H1 (cell line): ENCODE results near the gene SLC7A5. TPM values are rescaled to one million over a fixed set of nuclear protein-coding genes. Genes with fewer than 3 reads are reported as not detected.

Source experiments
- CTCF ChIA-PET: fragments of 300-600 bp; sonication (Branson Sonifier 250); formaldehyde crosslinking; loops from one replicate; lab custom pipeline; 2021; ENCODE audit not compliant: partially characterized antibody; lab: Charles Lee
- POLR2A ChIA-PET: fragments of 300-600 bp; sonication (Branson Sonifier 250); formaldehyde crosslinking; loops from one replicate; lab custom pipeline; 2021; ENCODE audit warnings: inconsistent platforms; ENCODE audit not compliant: partially characterized antibody; lab: Charles Lee
- DNase-seq, 2 experiments: peaks; one replicate each; pipeline versions ENCODE4 v3.0.0 to v3.0.0-alpha.2; 2010 to 2022; ENCODE audit warnings: low spot score in 2 of 2, low read depth in 1 of 2, mixed read lengths in 1 of 2
- FAIRE-seq: peaks from 2 replicates; lab custom pipeline; 2011; peaks lifted over from hg19 to GRCh38; lab: Jason Lieb, UNC
- H2AFZ ChIP-seq: 2 replicates; pipeline ENCODE4 v1.8.1; 2012; ENCODE audit warnings: low read length, inconsistent platforms
- H2AK5ac ChIP-seq: 2 replicates; pipeline ENCODE4 v1.6.1; 2013; ENCODE audit warnings: low read depth, low read length
- H2BK120ac ChIP-seq: replicated peaks from 2 replicates; pipeline ENCODE3; 2013; ENCODE audit warnings: low read depth, low read length, inconsistent platforms
- H2BK12ac ChIP-seq: 2 replicates; pipeline ENCODE4 v1.6.1; 2013; ENCODE audit warnings: low read depth, low read length
- H2BK15ac ChIP-seq: 2 replicates; pipeline ENCODE4 v1.6.1; 2013; ENCODE audit warnings: low read length
- H2BK20ac ChIP-seq: 2 replicates; pipeline ENCODE4 v1.6.1; 2013; ENCODE audit warnings: low read length
- H2BK5ac ChIP-seq: 2 replicates; pipeline ENCODE4 v1.6.1; 2013; ENCODE audit warnings: low read depth, low read length
- H3K14ac ChIP-seq: 2 replicates; pipeline ENCODE4 v1.6.1; 2013; ENCODE audit warnings: inconsistent platforms; ENCODE audit not compliant: insufficient read length
- H3K18ac ChIP-seq: 2 replicates; pipeline ENCODE4 v1.6.1; 2013; ENCODE audit warnings: low read length; ENCODE audit errors: extremely low read depth
- H3K23ac ChIP-seq: 2 replicates; pipeline ENCODE4 v1.6.1; 2013; ENCODE audit warnings: inconsistent platforms; ENCODE audit not compliant: insufficient read length
- H3K23me2 ChIP-seq: 2 replicates; pipeline ENCODE4 v1.6.1; 2013; ENCODE audit warnings: low read depth, low read length
- H3K27ac ChIP-seq: 2 replicates; pipeline ENCODE4 v1.6.1; 2011; ENCODE audit warnings: low read depth, low read length, inconsistent platforms
- H3K27me3 ChIP-seq, 4 experiments: replicated peaks in 1 of 4; 1 replicate in 1 of 4; 2 replicates in 3 of 4; pipeline versions ENCODE4 v1.6.1 to v1.8.1; 2011 to 2013; ENCODE audit warnings: low read length in 3 of 4, mild to moderate bottlenecking in 3 of 4, inconsistent platforms in 2 of 4, mixed read lengths in 2 of 4, moderate library complexity in 1 of 4; ENCODE audit not compliant: control insufficient read depth in 3 of 4, insufficient read depth in 3 of 4; ENCODE audit errors: extremely low read depth in 1 of 4
- H3K36me3 ChIP-seq, 4 experiments: 2 replicates each; pipeline versions ENCODE4 v1.6.1 to v1.8.1; 2011 to 2013; ENCODE audit warnings: mild to moderate bottlenecking in 4 of 4, low read length in 3 of 4, moderate library complexity in 2 of 4, control low read depth in 1 of 4, inconsistent platforms in 1 of 4; ENCODE audit not compliant: insufficient read depth in 4 of 4, control insufficient read depth in 2 of 4
- H3K4ac ChIP-seq: replicated peaks from 2 replicates; pipeline ENCODE3; 2013; ENCODE audit warnings: low read length, low read depth, mixed read lengths, inconsistent platforms; ENCODE audit not compliant: insufficient read length
- H3K4me1 ChIP-seq, 4 experiments: replicated peaks in 1 of 4; 1 replicate in 1 of 4; 2 replicates in 3 of 4; pipeline versions ENCODE4 v1.6.1 to v1.8.1; 2011 to 2013; ENCODE audit warnings: low read length in 3 of 4, inconsistent platforms in 2 of 4, mixed read lengths in 1 of 4; ENCODE audit not compliant: insufficient read depth in 4 of 4, control insufficient read depth in 3 of 4
- H3K4me2 ChIP-seq, 2 experiments: 2 replicates each; pipeline versions ENCODE4 v1.6.1 to v1.8.1; 2011 to 2013; ENCODE audit warnings: low read depth in 2 of 2, low read length in 2 of 2, control low read depth in 1 of 2, inconsistent platforms in 1 of 2, mild to moderate bottlenecking in 1 of 2; ENCODE audit not compliant: insufficient read depth in 1 of 2
- H3K4me3 ChIP-seq, 4 experiments: fragments of 200-600, 300-600 bp in 1 of 4; sonication (generic), shearing (Covaris generic), sonication (Bioruptor Twin) in 1 of 4; 2 replicates each; pipeline versions ENCODE4 v1.5.1 to v1.8.1; 2011 to 2016; ENCODE audit warnings: low read length in 4 of 4, low read depth in 3 of 4, control low read depth in 2 of 4, inconsistent platforms in 2 of 4, mild to moderate bottlenecking in 2 of 4, mixed read lengths in 1 of 4, moderate library complexity in 1 of 4; ENCODE audit not compliant: insufficient read depth in 2 of 4; ENCODE audit errors: extremely low read depth in 1 of 4
- H3K56ac ChIP-seq: replicated peaks from 2 replicates; pipeline ENCODE3; 2013; ENCODE audit warnings: low read depth, mild to moderate bottlenecking, mixed read lengths, low read length, inconsistent platforms; ENCODE audit not compliant: insufficient read length
- H3K79me1 ChIP-seq: 2 replicates; pipeline ENCODE4 v1.6.1; 2013; ENCODE audit warnings: low read depth, low read length, control low read depth
- H3K79me2 ChIP-seq, 2 experiments: 2 replicates each; pipeline versions ENCODE4 v1.6.1 to v1.8.1; 2012 to 2013; ENCODE audit warnings: low read length in 2 of 2, mild to moderate bottlenecking in 2 of 2, inconsistent platforms in 1 of 2; ENCODE audit not compliant: insufficient read depth in 2 of 2, control insufficient read depth in 1 of 2
- H3K9ac ChIP-seq, 4 experiments: replicated peaks in 1 of 4; 1 replicate in 1 of 4; 2 replicates in 3 of 4; pipeline versions ENCODE4 v1.6.1 to v1.8.1; 2011 to 2013; ENCODE audit warnings: low read depth in 3 of 4, low read length in 3 of 4, control low read depth in 2 of 4, mild to moderate bottlenecking in 2 of 4, moderate library complexity in 2 of 4, inconsistent platforms in 1 of 4; ENCODE audit errors: extremely low read depth in 1 of 4
- H3K9me3 ChIP-seq, 2 experiments: 2 replicates each; pipeline versions ENCODE4 v1.6.1 to v1.8.1; 2012 to 2013; ENCODE audit warnings: mild to moderate bottlenecking in 2 of 2, moderate library complexity in 2 of 2, control low read depth in 1 of 2, inconsistent platforms in 1 of 2, low read depth in 1 of 2, low read length in 1 of 2, mixed read lengths in 1 of 2; ENCODE audit not compliant: insufficient read depth in 2 of 2
- H4K20me1 ChIP-seq, 2 experiments: replicated peaks in 1 of 2; 2 replicates each; pipeline versions ENCODE3 to v1.8.1; 2011 to 2013; ENCODE audit warnings: inconsistent platforms in 2 of 2, low read length in 2 of 2, mild to moderate bottlenecking in 1 of 2; ENCODE audit not compliant: insufficient read depth in 2 of 2, control insufficient read depth in 1 of 2
- H4K5ac ChIP-seq: 2 replicates; pipeline ENCODE4 v1.6.1; 2013; ENCODE audit warnings: low read length, low read depth, mixed read lengths, inconsistent platforms; ENCODE audit not compliant: insufficient read length
- H4K8ac ChIP-seq: 2 replicates; pipeline ENCODE4 v1.8.0; 2013; ENCODE audit warnings: mild to moderate bottlenecking, moderate library complexity, low read length, inconsistent platforms; ENCODE audit not compliant: insufficient read depth; ENCODE audit errors: extremely low read depth
- H4K91ac ChIP-seq: replicated peaks from 2 replicates; pipeline ENCODE3; 2013; ENCODE audit warnings: low read length, mixed read lengths, inconsistent platforms; ENCODE audit not compliant: insufficient read length
- EP300 ChIP-seq, 2 experiments: IDR thresholded peaks; 1 replicate in 1 of 2; 2 replicates in 1 of 2; pipeline ENCODE4 v1.6.1; 2011 to 2012; ENCODE audit warnings: low read depth in 2 of 2, low read length in 2 of 2, mild to moderate bottlenecking in 2 of 2, borderline replicate concordance in 1 of 2, inconsistent platforms in 1 of 2, moderate library complexity in 1 of 2
- SIX5 ChIP-seq: IDR thresholded peaks from 2 replicates; pipeline ENCODE4 v1.6.1; 2011; ENCODE audit warnings: mild to moderate bottlenecking, low read depth, low read length
- WGBS, 2 experiments: shearing (Covaris generic) in 1 of 2; methylation state at CpG; one replicate each; pipeline versions ENCODE4 v1.1.6 to v1.1.7; 2013 to 2015; ENCODE audit warnings: low lambda C conversion rate in 2 of 2, mixed read lengths in 2 of 2, inconsistent platforms in 1 of 2, low coverage in 1 of 2, missing lambda C conversion rate in 1 of 2; ENCODE audit not compliant: insufficient replicate concordance in 2 of 2, insufficient coverage in 1 of 2, insufficient read length in 1 of 2; ENCODE audit errors: extremely low coverage in 1 of 2, missing lambda C conversion rate in 1 of 2; 5-methylcytosine and 5-hydroxymethylcytosine counted together
- polyA plus RNA-seq, 7 experiments: library from polyadenylated mRNA; depleted of rRNA in 3 of 7; stranded (reverse) in 5 of 7; unstranded in 2 of 7; fragments of >200 nt in 5 of 7; fragments of 200-250 nt in 2 of 7; gene quantifications; 1 replicate in 5 of 7; 2 replicates in 1 of 7; 4 replicates in 1 of 7; pipeline versions ENCODE4 v1.2.1 to v1.2.3, GENCODE V29; 2011 to 2013; ENCODE audit warnings: missing spikeins in 2 of 7, mixed read lengths in 2 of 7
- total RNA-seq: library from RNA; stranded (reverse); fragmentation: NEBNext Ultra II Directional; extraction: Animal tissue kit (Norgen Biotek cat#: 25700); gene quantifications from 2 replicates; pipeline ENCODE4 v1.2.1, GENCODE V29; 2021

The SLC7A5 gene
- total and polyA plus RNA-seq, 2 of the 8 experiments (the other 6 are each of a cell fraction or from before 2014, with no cell fraction given), result 68.2 to 341 TPM

- H3K9me3 ChIP-seq, result no peaks in the 10 kb centered on the region
- no peak overlapping the region for H2AK5ac ChIP-seq
- 82% methylated on average over 15 of the region's 15 CpGs; no CpG with 5 or more reads in 1 of the 2 experiments for WGBS, 2 experiments
- H3K36me3 ChIP-seq, result no peaks in the 10 kb centered on the region
- ChIA-PET CTCF (interaction anchor here (0.9 to 5.0 kb wide), 8 partner anchors 10 to 121 kb away, joined by 3 to 37 read pairs (median 4); no protein-coding TSS in a partner anchor), POLR2A (interaction anchor here (0.8 to 6.0 kb wide), 5 partner anchors 16 to 96 kb away, joined by 3 to 27 read pairs (median 9); no protein-coding TSS in a partner anchor)
- no peaks in the 10 kb centered on the region for H3K79me1 ChIP-seq
- no peak overlapping the region for H2BK20ac ChIP-seq
- no peak overlapping the region for H2BK12ac ChIP-seq
- H3K23ac ChIP-seq, result no peak overlapping the region
- H3K9ac ChIP-seq, result no peak overlapping the region
- H2AFZ ChIP-seq, result no peak overlapping the region
- no peak overlapping the region for H2BK120ac ChIP-seq
- no peak overlapping the region for H3K4ac ChIP-seq
- no peak overlapping the region for H3K27ac ChIP-seq
- TF ChIP-seq SIX5 (no peak), EP300 (IDR thresholded peaks at IDR 0.05; ENCODE audit: borderline replicate concordance in 1 of 2, low read depth in 2 of 2, low read length in 2 of 2) (no peak)
- DNase-seq (no peak), FAIRE-seq (no peak)
- H2BK15ac ChIP-seq, result no peak overlapping the region
- H3K4me3 ChIP-seq, result no peak overlapping the region
- no peaks in the 10 kb centered on the region for H3K79me2 ChIP-seq
- no peaks in the 10 kb centered on the region for H3K27me3 ChIP-seq
- H3K4me1 ChIP-seq, result peaks cover 0 to 14% (median 0%) of the 10 kb centered on the region in 4 experiments; a peak in 3 of 7 replicates
- peak overlapping the region; percentile 25; the same call in 1 of the 2 replicates for H4K8ac ChIP-seq
- H3K14ac ChIP-seq, result no peak overlapping the region
- H3K18ac ChIP-seq, result no peak overlapping the region; the same call in 1 of the 2 replicates
- no peak overlapping the region for H4K5ac ChIP-seq
- H3K4me2 ChIP-seq, result no peak overlapping the region
- H3K23me2 ChIP-seq, result no peaks in the 10 kb centered on the region
- H4K91ac ChIP-seq, result no peak overlapping the region
- H3K56ac ChIP-seq, result no peak overlapping the region
- H2BK5ac ChIP-seq, result no peak overlapping the region
- H4K20me1 ChIP-seq, result no peaks in the 10 kb centered on the region
Measured at GRCh38 chr16:87809150-87809902, 60.0 kb downstream of the SLC7A5 start.
